GM21717 (cell line): Measurements from ENCODE around the gene FLRT1.

Experiments used
- ATAC-seq: cut with Tn5 transposase; IDR thresholded peaks from one replicate; pipeline ENCODE4 v1.9.1; 2021; ENCODE audit warnings: mild to moderate bottlenecking, moderate library complexity; ENCODE audit not compliant: unreplicated experiment

FLRT1 gene

GRCh38 chr11:64064374-64065140 lies 28.8 kb downstream of the FLRT1 start:
- ATAC-seq: no peak

- no peak for ATAC-seq
Measured at GRCh38 chr11:64065141-64065465, 29.4 kb downstream of the FLRT1 start.

- no peak for ATAC-seq
Measured at GRCh38 chr11:64065712-64066111, 30.0 kb downstream of the FLRT1 start.

GRCh38 chr11:64067230-64067993 lies 31.7 kb downstream of the FLRT1 start:
- no peak for ATAC-seq

GRCh38 chr11:64068705-64069400 lies 33.1 kb downstream of the FLRT1 start:
- ATAC-seq: no peak

GRCh38 chr11:64069401-64070313 lies 33.9 kb downstream of the FLRT1 start:
- ATAC-seq: no peak

- ATAC-seq: no peak
Measured at GRCh38 chr11:64070314-64070681, 34.6 kb downstream of the FLRT1 start.

GRCh38 chr11:64071849-64072248 lies 36.1 kb downstream of the FLRT1 start:
- no peak for ATAC-seq

- no peak for ATAC-seq
Measured at GRCh38 chr11:64072403-64072802, 36.7 kb downstream of the FLRT1 start.

- no peak for ATAC-seq
Measured at GRCh38 chr11:64072871-64073270, 37.1 kb downstream of the FLRT1 start.

- no peak for ATAC-seq
Measured at GRCh38 chr11:64073542-64073941, 37.8 kb downstream of the FLRT1 start.

- no peak for ATAC-seq
Measured at GRCh38 chr11:64074239-64074638, 38.5 kb downstream of the FLRT1 start.

- ATAC-seq: no peak
Measured at GRCh38 chr11:64076758-64077157, 41.0 kb downstream of the FLRT1 start.

GRCh38 chr11:64077607-64078006 lies 41.9 kb downstream of the FLRT1 start:
- ATAC-seq: no peak

- ATAC-seq: no peak
Measured at GRCh38 chr11:64078284-64078683, 42.6 kb downstream of the FLRT1 start.

- no peak for ATAC-seq
Measured at GRCh38 chr11:64078905-64079304, 43.2 kb downstream of the FLRT1 start.

- no peak for ATAC-seq
Measured at GRCh38 chr11:64080390-64080789, 44.7 kb downstream of the FLRT1 start.

- ATAC-seq: no peak
Measured at GRCh38 chr11:64081745-64082442, 46.2 kb downstream of the FLRT1 start.

- ATAC-seq: no peak
Measured at GRCh38 chr11:64083398-64084080, 47.8 kb downstream of the FLRT1 start.
